ENCODE results near the gene PYROXD2. TPM values are rescaled to one million over a fixed set of nuclear protein-coding genes. Genes with fewer than 3 reads are reported as not detected.
"Not testable (repeated sequence)": the region's sequence is repeated elsewhere in the genome, so short reads cannot be mapped to it uniquely, and the experiment has no call there.

PYROXD2 gene
- total RNA-seq, 1 donor from 2014 or later = 23.1 TPM

- no peak for DNase-seq (ENCODE audit: low spot score)
Observed at GRCh38 chr10:98367604-98368451, 47.2 kb downstream of the PYROXD2 start.

GRCh38 chr10:98366062-98366530, 48.9 kb downstream of the PYROXD2 start:
- DNase-seq (ENCODE audit: low spot score) = no peak

- peak; percentile 62 for DNase-seq (ENCODE audit: low spot score)
Observed at GRCh38 chr10:98365406-98366061, 49.4 kb downstream of the PYROXD2 start.

- DNase-seq (ENCODE audit: low spot score) = no peak
Observed at GRCh38 chr10:98364432-98365102, 50.4 kb downstream of the PYROXD2 start.

- DNase-seq (ENCODE audit: low spot score) = peak; percentile 44
Observed at GRCh38 chr10:98363220-98363619, 51.8 kb downstream of the PYROXD2 start.

- peak; percentile 56 for DNase-seq (ENCODE audit: low spot score)
Observed at GRCh38 chr10:98361131-98362025, 53.6 kb downstream of the PYROXD2 start.

GRCh38 chr10:98357194-98357822, 57.7 kb downstream of the PYROXD2 start:
- no peak for DNase-seq (ENCODE audit: low spot score)

- DNase-seq (ENCODE audit: low spot score) = no peak
Observed at GRCh38 chr10:98354491-98354890, 60.5 kb downstream of the PYROXD2 start.

GRCh38 chr10:98353170-98353569, 61.8 kb downstream of the PYROXD2 start:
- no peak for DNase-seq (ENCODE audit: low spot score)

- no peak for DNase-seq (ENCODE audit: low spot score)
Observed at GRCh38 chr10:98351831-98352402, 63.1 kb downstream of the PYROXD2 start.

- DNase-seq (ENCODE audit: low spot score) = peak; percentile 48
Observed at GRCh38 chr10:98349508-98349922, 65.5 kb downstream of the PYROXD2 start.

GRCh38 chr10:98346847-98347246, 68.1 kb downstream of the PYROXD2 start:
- DNase-seq (ENCODE audit: low spot score) = no peak

- peak; percentile 40 for DNase-seq (ENCODE audit: low spot score)
Observed at GRCh38 chr10:98344589-98345038, 70.4 kb downstream of the PYROXD2 start.

- not testable (repeated sequence) for DNase-seq (ENCODE audit: low spot score)
Observed at GRCh38 chr10:98341701-98342100, 73.3 kb downstream of the PYROXD2 start.

GRCh38 chr10:98340940-98341310, 74.1 kb downstream of the PYROXD2 start:
- DNase-seq (ENCODE audit: low spot score) = no peak

GRCh38 chr10:98340261-98340939, 74.6 kb downstream of the PYROXD2 start:
- no peak for DNase-seq (ENCODE audit: low spot score)

GRCh38 chr10:98339799-98340198, 75.2 kb downstream of the PYROXD2 start:
- no peak for DNase-seq (ENCODE audit: low spot score)

- no peak for DNase-seq (ENCODE audit: low spot score)
Observed at GRCh38 chr10:98338896-98339295, 76.1 kb downstream of the PYROXD2 start.

- DNase-seq (ENCODE audit: low spot score) = no peak
Observed at GRCh38 chr10:98338318-98338717, 76.7 kb downstream of the PYROXD2 start.

- DNase-seq (ENCODE audit: low spot score) = no peak
Observed at GRCh38 chr10:98337484-98337883, 77.5 kb downstream of the PYROXD2 start.
